Fibroblast of gingiva (primary cell): ENCODE measurements around the gene TEX13B.
"Not testable (repeated sequence)": the region's sequence is repeated elsewhere in the genome, so short reads cannot be mapped to it uniquely, and the experiment has no call there.

Experiments
- DNase-seq: peaks from one replicate; pipeline ENCODE4 v3.0.0-alpha.2; 2011; ENCODE audit warnings: low read depth

TEX13B gene, protein sequence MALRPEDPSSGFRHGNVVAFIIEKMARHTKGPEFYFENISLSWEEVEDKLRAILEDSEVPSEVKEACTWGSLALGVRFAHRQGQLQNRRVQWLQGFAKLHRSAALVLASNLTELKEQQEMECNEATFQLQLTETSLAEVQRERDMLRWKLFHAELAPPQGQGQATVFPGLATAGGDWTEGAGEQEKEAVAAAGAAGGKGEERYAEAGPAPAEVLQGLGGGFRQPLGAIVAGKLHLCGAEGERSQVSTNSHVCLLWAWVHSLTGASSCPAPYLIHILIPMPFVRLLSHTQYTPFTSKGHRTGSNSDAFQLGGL

DNA sequence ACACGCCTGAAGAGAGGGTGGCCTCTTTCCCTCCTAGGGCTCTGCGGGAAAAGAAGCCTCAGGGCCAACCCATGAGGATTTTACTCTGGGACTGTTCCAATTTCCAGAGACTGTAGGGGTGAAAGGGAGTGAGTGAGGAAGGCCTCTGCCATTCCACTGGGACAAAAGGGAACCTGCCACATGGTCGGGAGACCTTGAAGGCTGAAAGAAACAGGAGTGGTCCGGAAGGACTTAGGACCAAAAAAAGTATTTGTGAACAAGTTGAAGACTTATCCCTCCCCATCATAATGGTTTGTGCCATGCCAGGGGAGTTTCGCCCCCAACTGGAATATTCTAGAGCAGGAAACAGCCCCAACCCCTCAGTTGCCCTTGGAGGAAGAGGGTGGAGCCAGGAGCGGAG is at the start of gene TEX13B:
Gene TEX13B, minus strand, starts transcription at position 15 of the 400 bp plus-strand sequence. CDS start 243 bp downstream, outside the sequence.
- no peak for DNase-seq

DNA sequence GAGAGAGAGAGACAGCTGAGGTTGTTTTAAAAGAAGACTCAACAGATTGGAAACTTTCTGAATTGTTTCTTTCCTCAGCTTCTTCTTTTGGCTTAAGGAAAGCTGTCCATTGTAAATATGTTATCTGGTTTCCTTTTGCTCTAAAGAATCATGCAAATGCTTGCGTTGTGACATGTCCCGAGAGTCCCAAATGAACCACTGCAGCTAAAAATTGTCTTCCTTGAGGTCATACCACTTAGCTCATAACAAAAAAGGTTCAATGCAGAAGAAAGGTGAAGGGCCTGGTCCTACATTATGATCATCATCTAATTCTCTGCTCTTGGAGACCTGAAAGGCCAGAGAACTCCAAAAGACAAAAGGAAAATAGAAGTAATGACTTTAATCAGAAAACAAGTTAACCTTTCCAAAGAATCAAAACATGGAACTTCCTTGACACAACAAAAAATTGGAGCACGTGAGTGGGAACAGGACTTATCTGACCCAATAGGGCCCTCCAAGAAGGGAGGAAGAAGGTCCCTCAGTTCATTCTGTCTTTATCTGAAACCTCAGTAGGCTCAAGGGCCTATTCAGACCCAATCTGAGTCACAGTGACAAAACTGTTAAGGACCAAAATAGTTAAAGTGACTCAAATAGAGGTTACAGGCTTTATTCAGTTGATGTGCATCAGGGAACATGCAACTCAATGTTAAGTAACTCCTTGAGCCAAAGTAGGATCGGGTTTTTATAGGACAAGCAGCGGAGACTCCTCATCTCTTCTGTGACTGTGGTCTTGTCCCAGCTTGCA is 48.0 kb upstream of the TEX13B start:
- no peak for DNase-seq

DNA sequence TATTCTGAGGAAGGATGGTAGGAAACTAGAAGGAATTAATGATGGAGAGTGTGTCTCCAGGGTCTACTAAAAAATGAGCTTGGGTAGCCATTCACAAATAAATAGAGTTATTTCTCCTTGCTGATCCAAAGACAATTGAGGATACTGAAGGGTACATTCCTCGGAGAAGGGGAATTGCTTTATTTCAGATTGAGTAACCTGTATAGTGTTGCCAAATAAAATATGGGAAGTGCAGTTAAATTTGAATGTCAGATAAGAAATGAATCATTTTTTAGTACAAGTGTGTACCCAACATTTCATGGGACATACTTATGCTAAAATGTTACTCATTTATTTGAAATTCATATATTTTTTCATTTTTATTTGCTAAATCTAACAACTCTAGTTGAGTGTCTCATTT is 46.7 kb upstream of the TEX13B start:
- no peak for DNase-seq

DNA sequence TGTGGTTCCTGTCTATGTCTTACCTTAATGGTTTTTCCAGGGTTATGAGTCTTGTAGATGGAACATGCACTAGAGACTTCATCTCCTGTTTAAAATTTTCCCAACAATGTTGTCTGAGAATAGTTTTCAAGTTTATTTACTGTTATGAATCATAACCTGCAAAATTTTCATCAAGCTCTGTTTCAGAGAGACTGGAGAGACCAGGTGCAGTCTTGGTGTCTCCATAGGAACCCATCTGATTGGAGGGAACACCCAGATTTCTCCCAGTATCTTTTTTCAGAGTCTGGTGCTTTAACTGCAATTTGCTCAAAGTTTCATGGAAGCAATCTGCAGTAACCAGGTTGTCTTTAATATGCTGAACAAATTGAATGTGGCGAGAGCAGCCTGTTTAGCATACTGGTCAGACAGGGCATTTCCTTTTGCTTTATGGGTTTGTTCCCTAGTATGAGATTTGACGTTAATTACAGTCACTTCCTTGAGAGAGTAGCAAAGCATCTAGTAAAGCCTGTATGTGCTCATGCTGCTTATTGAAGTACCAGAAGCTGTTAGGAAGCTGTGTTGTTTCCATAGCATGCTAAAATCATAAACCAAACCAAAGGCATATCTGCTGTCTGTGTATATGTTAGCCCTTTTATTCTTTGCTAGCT is 43.9 kb upstream of the TEX13B start:
- DNase-seq, result no peak

DNA sequence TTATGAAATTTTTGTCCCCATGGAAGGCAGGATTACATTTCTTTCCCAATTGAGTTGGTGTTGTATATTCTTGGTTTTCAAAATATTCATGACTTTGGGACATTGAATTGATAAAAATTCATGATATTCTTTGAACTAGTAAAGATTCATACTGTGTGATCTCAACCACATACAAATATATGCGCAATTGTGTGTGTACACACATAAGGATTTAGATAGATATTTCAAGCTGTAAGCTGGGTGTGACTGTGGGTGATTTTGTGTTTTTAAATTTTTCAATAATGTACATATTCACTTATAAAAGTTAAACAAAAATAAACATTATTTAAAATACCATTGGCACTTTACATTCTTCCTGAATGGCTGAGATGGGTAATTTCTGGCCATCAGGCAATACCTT is 43.2 kb upstream of the TEX13B start:
- no peak for DNase-seq

DNA sequence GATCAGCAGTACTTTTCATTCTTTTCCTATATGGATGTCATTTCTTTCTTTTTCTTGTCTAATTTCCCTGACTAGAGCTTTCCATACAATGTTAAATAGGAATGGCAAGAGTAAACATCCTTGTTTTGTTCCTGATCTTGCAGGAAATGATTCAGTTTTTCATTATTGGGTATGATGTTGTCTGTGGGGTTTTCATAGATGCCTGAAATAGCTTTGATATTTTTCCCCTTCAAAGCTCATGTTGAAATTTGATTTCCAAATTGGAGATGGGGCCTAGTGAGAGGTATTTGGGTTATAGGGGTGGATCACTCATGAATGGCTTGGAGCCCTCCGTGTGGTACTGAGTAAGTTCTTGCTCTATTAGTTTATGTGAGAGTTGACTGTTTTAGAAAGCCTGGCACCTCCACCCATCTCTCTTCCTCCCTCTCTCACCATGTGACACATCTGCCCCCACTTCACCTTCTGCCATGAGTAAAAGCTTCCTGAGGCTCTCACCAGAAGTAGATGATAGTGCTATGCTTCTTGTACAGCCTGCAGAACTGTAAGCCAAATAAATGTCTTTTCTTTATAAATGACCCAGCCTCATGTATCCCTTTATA is 40.4 kb upstream of the TEX13B start:
- DNase-seq, result peak; percentile 3

DNA sequence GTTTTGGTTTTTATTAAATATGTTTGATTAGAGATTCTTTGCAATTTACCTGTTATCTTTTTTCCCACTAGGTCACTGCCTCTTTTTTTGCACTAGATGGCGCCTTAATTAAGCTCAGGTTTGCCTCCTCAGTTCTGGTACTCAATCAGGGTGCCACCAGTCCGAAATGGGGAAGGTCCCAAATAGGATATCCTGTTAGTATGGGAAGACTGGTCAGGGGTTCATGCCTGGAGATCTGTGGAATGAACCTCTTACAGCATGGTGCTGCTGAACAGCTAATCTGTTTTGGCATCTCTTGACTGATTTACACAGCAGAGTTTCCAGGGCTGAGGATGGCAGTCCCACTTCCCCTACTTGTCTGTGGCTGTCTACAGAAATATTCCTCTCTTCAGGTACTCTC is 38.5 kb upstream of the TEX13B start:
- DNase-seq, result no peak

DNA sequence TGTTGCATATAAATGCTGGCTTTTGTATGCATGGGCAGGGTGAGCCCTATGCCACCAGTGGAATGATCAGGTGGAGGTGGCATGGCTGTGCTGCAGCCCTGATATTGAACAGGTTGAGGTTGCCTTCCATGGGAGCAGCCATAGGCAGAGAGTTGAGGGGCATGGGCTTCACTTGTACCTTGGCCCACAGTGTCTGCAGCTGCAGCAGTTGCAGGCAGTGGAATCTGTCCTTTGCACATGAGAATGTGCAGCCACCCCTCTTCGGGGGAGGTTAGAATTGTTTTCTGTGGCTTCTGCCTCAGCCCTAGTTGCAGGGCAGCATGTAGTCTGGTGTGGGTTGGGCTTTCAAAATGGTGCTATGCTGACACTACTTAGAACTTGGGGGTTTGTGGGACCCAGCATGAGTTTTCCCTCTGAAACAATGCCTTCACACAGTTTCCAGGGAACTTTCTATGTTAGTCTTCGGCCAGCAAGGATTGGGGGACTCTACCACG is 37.3 kb upstream of the TEX13B start:
- DNase-seq, result no peak

DNA sequence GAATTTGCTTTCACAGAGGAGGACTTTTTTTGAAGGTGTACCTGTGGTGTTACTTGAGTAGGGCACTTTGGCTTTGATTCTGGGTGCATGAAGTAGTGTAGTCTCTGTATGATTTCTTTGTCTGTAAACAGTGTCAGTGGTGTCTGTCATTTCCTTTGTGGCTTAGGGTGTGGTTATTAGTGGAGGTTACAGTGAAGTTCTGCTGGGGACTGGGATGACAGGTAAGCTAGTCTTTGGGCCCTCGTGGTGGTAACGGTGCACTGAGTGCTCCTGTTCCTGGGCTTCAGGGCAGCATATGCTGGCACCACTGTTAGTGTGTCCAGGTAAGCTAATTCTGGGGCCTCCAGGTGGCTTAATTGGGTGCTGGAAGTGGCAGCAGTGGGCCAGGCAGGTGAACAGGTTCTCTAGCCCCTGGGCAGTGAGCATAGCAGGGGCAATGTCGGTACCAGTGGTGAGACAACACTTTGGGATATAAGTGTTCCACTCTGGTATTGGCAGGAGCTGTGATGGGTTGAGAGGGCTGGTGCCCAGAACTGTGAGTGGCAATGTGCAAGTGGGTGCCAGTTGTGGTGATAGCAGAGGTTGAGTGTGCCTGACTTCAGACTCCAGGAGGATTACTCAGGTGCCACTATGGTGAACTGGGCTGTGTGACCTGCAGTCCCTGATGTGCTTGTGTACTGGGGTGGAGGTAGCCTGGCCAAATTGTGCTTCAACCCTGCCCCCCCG is 36.6 kb upstream of the TEX13B start:
- no peak for DNase-seq

DNA sequence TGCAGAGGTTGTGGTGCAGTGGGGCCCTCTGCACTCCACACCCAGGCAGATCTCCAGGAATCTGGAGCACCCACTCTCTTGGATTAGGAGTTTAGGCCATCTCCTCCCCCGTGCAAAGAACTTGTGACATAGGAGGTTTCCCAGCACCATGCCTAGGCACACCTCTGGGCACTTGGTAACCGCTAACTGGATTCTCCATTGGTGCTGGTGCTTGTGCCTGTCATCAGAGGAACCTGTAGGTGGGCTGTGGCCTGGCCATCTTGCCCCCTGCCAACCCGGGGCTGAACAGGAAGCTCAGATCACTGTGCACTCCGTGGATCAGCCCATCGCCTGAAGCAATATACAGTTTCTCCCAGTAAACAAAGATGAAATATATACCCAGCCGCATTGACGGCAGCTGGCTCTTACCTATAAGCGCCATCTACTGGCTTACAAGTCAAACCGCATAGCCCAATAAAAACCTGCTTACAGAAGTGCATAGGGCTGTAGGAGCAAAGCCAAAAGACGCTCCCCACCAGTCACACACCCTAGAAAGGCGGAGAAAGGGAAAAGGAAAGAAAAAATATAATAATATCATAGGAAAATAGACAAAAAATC is 19.1 kb upstream of the TEX13B start:
- DNase-seq, result peak; percentile 52

DNA sequence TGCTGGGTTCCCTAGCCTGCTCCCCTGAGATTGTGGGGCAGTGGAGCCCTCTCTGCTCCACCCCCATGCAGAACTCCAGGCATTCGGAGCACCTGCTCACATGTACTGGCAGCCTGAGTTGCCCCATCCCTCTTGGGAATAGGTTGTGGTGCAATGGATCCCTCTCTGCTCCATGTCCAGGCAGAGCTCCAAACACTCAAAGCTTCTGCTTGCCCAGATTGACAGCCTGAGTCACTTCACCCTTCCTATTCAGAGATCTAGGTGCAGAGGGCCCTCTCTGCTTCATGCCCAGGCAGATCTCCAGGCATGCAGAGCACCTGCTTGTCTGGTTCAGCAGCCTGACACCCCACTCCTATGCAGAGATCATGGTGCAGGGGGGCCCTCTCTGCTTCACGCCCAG is 18.6 kb upstream of the TEX13B start:
- DNase-seq, result peak; percentile 40

DNA sequence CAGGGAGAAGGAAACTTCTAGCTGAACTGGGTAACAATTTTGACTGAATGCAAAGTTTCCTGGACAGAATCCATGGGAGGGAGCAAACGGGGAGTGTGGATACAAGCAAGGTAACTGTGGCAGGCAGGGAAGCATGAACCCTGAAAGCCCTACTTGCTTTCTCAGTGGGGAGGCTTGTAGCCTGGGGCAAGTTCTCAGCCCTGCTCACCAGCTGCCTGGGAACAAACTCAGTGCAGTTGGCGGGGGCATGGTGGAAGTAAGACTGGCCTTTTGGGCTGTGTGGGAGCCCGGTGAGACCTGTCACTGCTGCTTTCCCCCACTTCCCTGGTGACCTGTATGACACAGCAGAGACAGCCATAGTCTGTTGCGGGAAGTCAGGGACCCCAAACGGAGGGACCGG is 14.0 kb upstream of the TEX13B start:
- no peak for DNase-seq

DNA sequence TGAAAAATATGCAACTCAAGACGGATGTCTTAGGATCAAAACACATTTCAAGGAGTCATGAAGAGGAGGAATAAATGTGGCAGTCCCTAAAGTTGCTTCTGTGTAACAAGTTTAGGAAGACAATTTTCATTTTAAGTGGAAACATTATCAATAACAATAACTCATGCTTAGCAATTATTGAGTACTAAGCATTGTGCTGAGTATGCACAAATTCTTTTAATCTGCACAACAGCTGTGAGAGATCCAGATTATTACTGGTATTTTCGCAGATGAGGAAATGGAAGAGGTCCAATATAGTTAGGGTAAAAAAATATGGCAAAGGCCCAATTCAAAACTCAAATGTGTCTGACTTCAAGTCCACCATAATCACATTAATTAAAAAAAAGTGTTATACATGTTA is 2.9 kb upstream of the TEX13B start:
- DNase-seq, result no peak

DNA sequence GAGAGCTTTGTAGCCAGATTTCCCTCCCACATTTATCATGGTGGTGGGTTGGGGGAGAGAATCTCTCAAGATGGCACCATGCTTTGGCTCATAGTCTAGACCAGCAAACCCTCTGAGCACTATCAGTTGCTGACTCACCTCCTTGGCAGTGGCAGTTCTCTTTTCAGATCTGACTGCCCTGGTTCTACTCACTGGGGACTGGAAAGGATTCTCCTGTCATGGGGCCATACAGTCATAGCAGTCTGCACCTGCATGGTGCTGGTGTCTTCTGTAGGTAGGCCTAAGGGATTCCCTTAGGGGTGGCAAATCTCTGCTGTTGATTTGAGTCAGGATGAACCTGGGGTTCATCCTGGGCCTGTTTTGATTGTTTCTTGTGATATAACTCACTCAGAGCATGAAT is 2.6 kb downstream of the TEX13B start:
- no peak for DNase-seq

DNA sequence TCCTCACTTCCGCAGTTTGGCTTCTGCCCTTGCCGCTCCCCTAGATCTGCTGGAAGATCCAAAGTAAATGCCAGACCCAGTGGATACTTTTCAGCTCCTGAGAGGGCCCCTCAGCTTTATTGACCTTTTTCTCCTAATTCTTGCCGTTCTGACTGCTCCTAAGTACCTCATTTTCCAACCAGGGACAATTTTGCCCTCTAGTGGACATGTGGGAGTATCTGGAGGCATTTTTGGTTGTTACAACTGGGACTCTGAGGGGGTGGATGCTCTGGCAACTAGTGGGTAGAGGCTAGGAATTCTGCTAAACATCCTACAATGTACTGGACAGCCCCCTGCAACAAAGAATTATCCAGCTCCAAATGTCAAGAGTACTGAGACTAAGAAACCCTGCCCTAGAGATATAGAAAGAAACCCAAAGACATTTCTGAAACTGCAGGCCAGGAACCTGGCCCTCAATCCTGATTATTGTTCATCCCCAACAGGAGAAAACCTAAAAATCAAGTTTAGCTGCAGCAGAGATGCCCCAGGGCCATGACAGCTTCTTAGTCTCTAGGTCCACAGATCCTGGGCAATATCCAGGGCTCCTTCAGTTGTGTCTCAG is 3.4 kb downstream of the TEX13B start:
- DNase-seq, result peak; percentile 20

DNA sequence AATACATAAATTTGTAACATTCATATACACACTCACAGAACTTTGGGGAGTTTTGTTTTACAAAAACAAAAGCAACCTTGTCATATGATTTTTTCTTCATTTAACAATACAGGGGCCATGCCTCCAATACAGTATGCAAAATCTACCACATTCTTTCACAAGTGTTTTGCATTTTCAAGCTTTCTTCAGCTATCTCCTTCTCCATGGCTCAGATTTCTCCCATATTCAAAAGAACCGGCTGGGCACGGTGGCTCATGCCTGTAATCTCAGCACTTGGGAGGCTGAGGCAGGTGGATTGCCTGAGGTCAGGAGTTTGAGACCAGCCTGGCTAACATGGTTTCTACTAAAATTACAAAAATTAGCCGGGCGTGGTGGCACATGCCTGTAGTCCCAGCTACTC is 4.1 kb downstream of the TEX13B start:
- DNase-seq, result no peak

DNA sequence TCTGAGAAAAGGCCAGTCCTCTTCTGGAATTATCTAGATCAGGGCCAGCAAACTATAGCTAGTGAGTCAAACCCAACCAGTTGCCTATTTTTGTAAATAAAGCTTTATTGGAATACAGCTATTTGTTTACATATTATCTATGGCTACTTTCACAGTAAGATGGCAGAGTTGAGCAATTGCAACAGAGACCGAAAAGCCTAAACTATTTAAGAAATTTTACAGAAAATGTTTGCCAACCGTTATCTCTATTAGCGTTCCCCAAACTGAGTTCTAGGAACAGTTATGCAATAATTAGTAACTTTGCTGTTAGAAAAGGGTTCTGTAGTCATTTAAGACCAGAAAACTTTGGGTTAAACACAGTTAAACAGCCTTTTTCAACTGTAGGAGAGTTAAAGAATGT is 10.5 kb downstream of the TEX13B start:
- no peak for DNase-seq

DNA sequence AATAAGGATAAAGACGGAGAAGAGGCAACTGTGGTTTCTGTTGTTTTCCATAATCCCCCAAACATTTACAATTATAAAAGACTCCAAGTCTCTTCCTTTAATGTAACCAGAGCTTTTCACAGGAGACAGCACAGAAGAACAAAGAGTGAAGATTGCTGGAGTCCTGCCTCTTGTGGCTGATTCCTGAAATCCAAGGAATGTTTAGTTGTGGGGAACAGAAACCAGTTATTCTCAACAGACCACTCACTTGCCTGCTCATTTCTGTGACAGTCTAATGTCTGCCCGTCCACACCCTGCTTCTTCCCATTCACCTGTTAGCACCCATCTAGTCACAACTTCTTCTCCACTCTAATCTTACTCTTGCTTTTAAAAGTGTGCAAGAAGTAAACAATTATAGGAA is 12.1 kb downstream of the TEX13B start:
- no peak for DNase-seq

DNA sequence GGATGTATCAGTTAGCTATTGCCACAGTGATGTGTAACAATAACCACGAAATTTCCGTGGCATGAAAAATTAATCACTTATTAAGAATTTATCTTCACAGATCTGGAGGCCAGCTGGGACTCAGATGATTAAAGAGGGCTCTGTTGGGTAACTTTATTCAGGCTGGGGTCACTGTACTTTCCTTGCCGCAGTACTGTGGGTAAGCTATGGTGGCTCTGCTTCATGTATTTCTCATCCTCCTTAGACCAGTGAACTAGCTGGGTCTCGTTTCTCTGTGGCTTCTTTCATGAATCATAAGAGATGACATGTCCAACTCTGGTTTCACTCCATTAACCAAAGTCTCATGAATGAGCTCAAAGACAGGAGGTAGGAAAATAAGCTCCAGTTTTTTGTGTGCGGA is 13.5 kb downstream of the TEX13B start:
- DNase-seq, result no peak

DNA sequence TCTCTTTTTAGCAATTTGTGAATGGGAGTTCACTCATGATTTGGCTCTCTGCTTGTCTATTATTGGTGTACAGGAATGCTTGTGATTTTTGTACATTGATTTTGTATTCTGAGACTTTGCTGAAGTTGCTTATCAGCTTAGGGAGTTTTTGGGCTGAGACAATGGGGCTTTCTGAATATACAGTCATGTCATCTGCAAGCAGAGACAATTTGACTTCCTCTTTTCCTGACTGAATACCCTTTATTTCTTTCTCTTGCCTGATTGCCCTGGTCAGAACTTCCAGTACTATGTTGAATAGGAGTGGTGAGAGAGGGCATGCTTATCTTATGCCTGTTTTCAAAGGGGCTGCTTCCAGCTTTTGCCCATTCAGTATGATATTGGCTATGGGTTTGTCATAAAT is 26.8 kb downstream of the TEX13B start:
- not testable (repeated sequence) for DNase-seq

DNA sequence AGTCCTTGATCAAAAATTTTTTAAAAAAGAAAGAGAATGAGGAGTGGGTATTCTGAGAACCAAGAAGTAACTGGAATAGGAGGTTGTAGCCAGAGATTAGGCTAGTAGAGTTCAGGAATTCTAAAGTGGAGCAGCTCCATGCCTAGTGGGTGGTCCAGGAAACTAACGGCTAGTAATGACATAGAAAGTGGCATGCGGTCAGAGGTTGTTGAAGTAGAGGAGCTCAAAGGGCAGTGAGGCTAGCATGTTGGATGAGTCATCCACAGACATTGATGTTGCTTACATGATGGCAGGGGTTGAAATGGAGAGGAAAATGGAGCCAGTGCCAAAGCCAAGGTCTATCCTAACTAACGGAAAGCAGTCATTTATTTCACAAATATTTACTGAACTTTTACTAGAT is 42.1 kb downstream of the TEX13B start:
- DNase-seq, result no peak
